Measurements from ENCODE around the gene KRTAP5-8.
"Not testable (repeated sequence)": the region's sequence is repeated elsewhere in the genome, so short reads cannot be mapped to it uniquely, and the experiment has no call there.

The KRTAP5-8 gene

GRCh38 chr11:71566081-71566620, 28.3 kb downstream of the KRTAP5-8 start:
- no peak for DNase-seq (ENCODE audit: low spot score)
- in situ Hi-C loops (cut with MboI; ENCODE audit: low pct_unique_long_range_greater_than_20kb, low sequenced_read_pairs, unreplicated experiment), result no loop called here
- no peak for TF ChIP-seq CTCF (IDR thresholded peaks at IDR 0.05; ENCODE audit: extremely low read depth, insufficient read depth, missing control alignments)

GRCh38 chr11:71566626-71567599, 29.1 kb downstream of the KRTAP5-8 start:
- in situ Hi-C loops (cut with MboI; ENCODE audit: low pct_unique_long_range_greater_than_20kb, low sequenced_read_pairs, unreplicated experiment); DNase-seq (ENCODE audit: low spot score): not testable (repeated sequence)

GRCh38 chr11:71567633-71568032, 29.8 kb downstream of the KRTAP5-8 start:
- in situ Hi-C loops (cut with MboI; ENCODE audit: low pct_unique_long_range_greater_than_20kb, low sequenced_read_pairs, unreplicated experiment); DNase-seq (ENCODE audit: low spot score): not testable (repeated sequence)

- no peak for TF ChIP-seq CTCF (IDR thresholded peaks at IDR 0.05; ENCODE audit: extremely low read depth, insufficient read depth, missing control alignments)
- no peak for DNase-seq (ENCODE audit: low spot score)
- in situ Hi-C loops (cut with MboI; ENCODE audit: low pct_unique_long_range_greater_than_20kb, low sequenced_read_pairs, unreplicated experiment), result no loop called here
These were observed 31.0 kb downstream of the KRTAP5-8 start for GRCh38 chr11:71568704-71569349.

GRCh38 chr11:71571101-71571850, 33.5 kb downstream of the KRTAP5-8 start:
- DNase-seq (ENCODE audit: low spot score); in situ Hi-C loops (cut with MboI; ENCODE audit: low pct_unique_long_range_greater_than_20kb, low sequenced_read_pairs, unreplicated experiment): not testable (repeated sequence)

GRCh38 chr11:71572811-71573210, 35.0 kb downstream of the KRTAP5-8 start:
- no peak for DNase-seq (ENCODE audit: low spot score)
- in situ Hi-C loops (cut with MboI; ENCODE audit: low pct_unique_long_range_greater_than_20kb, low sequenced_read_pairs, unreplicated experiment), result no loop called here

GRCh38 chr11:71574418-71574817, 36.6 kb downstream of the KRTAP5-8 start:
- no peak for DNase-seq (ENCODE audit: low spot score)
- in situ Hi-C loops (cut with MboI; ENCODE audit: low pct_unique_long_range_greater_than_20kb, low sequenced_read_pairs, unreplicated experiment), result no loop called here
- no peak for TF ChIP-seq CTCF (IDR thresholded peaks at IDR 0.05; ENCODE audit: extremely low read depth, insufficient read depth, missing control alignments)

More at GRCh38 chr11:71572811-71573210, 35.0 kb downstream of the KRTAP5-8 start:
- no peak for TF ChIP-seq CTCF (IDR thresholded peaks at IDR 0.05; ENCODE audit: extremely low read depth, insufficient read depth, missing control alignments)
